RWPE2 (cell line): ENCODE results near the gene GRIN1.

ENCODE experiments used
- ATAC-seq: fragments of 200-7000 bp; cut with Tn5 transposase; 3 replicates; pipeline ENCODE4 v1.9.1; 2021; ENCODE audit warnings: low read depth
- DNase-seq: peaks from one replicate; pipeline ENCODE4 v3.0.0-alpha.2; 2020; ENCODE audit warnings: low spot score
- H3K27ac ChIP-seq: fragments of 450-650 bp; 2 replicates; pipeline ENCODE4 v1.5.1; 2017; ENCODE audit warnings: mild to moderate bottlenecking; ENCODE audit not compliant: poor library complexity, severe bottlenecking
- H3K27me3 ChIP-seq: fragments of 250-450 bp; sonication (Bioruptor Pico); 2 replicates; pipeline ENCODE4 v1.5.1; 2021; ENCODE audit warnings: mild to moderate bottlenecking, moderate library complexity; ENCODE audit not compliant: insufficient read depth, poor library complexity, severe bottlenecking
- H3K36me3 ChIP-seq: fragments of 250-450 bp; sonication (Bioruptor Pico); 2 replicates; pipeline ENCODE4 v1.5.1; 2020; ENCODE audit warnings: low read depth, mild to moderate bottlenecking, moderate library complexity
- H3K4me1 ChIP-seq: fragments of 250-450 bp; sonication (Bioruptor Pico); 2 replicates; pipeline ENCODE4 v1.5.1; 2021; ENCODE audit warnings: mild to moderate bottlenecking, moderate library complexity; ENCODE audit not compliant: insufficient read depth, poor library complexity, severe bottlenecking
- H3K4me3 ChIP-seq: fragments of 250-450 bp; sonication (Bioruptor Pico); 2 replicates; pipeline ENCODE4 v1.5.1; 2021; ENCODE audit warnings: mild to moderate bottlenecking, moderate library complexity; ENCODE audit not compliant: severe bottlenecking
- H3K9me3 ChIP-seq: fragments of 250-450 bp; sonication (Bioruptor Pico); 2 replicates; pipeline ENCODE4 v1.5.1; 2021; ENCODE audit warnings: mild to moderate bottlenecking, moderate library complexity; ENCODE audit not compliant: severe bottlenecking
- TF ChIP-seq, protein P1 (sequence below): fragments of 450-650 bp; IDR thresholded peaks from one replicate; pipeline ENCODE4 v1.5.1; 2017; ENCODE audit warnings: mild to moderate bottlenecking, moderate library complexity; ENCODE audit not compliant: poor library complexity, severe bottlenecking

The GRIN1 gene

DNA sequence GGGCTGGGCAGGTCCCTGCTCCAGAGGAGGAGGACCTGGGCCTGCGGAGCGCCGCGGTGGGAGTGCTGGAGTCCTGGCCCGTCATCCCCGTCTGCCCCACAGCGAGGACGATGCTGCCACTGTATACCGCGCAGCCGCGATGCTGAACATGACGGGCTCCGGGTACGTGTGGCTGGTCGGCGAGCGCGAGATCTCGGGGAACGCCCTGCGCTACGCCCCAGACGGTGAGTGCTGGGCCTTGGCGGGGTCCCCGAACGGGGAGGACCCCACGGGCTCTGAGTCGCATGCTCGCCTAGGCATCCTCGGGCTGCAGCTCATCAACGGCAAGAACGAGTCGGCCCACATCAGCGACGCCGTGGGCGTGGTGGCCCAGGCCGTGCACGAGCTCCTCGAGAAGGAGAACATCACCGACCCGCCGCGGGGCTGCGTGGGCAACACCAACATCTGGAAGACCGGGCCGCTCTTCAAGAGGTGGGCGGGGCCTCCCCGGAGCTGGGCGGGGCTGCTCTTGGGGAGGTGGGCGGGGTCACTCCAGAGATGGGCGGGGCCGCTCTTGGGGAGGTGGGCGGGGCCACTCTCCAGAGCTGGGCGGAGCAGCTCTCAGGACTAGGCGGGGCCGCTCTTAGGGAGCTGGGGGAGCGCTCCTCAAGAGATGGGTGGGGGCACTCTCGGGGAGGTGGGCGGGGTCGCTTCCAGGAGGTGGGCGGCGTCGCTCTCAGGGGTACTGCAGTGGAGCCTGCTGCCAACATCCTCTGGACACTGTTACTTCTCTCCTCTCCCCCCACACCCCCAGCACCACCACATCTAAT lies 17.8 kb downstream of the GRIN1 start:
- Histone ChIP-seq H3K4me3 (peak overlapping the region; percentile 5), H3K27ac (no peak overlapping the region), H3K9me3 (no peaks in the 10 kb centered on the region), H3K4me1 (no peaks in the 10 kb centered on the region), H3K27me3 (peaks cover 30% of the 10 kb centered on the region), H3K36me3 (no peaks in the 10 kb centered on the region)
- TF ChIP-seq, protein P1, sequence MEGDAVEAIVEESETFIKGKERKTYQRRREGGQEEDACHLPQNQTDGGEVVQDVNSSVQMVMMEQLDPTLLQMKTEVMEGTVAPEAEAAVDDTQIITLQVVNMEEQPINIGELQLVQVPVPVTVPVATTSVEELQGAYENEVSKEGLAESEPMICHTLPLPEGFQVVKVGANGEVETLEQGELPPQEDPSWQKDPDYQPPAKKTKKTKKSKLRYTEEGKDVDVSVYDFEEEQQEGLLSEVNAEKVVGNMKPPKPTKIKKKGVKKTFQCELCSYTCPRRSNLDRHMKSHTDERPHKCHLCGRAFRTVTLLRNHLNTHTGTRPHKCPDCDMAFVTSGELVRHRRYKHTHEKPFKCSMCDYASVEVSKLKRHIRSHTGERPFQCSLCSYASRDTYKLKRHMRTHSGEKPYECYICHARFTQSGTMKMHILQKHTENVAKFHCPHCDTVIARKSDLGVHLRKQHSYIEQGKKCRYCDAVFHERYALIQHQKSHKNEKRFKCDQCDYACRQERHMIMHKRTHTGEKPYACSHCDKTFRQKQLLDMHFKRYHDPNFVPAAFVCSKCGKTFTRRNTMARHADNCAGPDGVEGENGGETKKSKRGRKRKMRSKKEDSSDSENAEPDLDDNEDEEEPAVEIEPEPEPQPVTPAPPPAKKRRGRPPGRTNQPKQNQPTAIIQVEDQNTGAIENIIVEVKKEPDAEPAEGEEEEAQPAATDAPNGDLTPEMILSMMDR: no peak
- ATAC-seq (peak; percentile 46), DNase-seq (no peak)

DNA sequence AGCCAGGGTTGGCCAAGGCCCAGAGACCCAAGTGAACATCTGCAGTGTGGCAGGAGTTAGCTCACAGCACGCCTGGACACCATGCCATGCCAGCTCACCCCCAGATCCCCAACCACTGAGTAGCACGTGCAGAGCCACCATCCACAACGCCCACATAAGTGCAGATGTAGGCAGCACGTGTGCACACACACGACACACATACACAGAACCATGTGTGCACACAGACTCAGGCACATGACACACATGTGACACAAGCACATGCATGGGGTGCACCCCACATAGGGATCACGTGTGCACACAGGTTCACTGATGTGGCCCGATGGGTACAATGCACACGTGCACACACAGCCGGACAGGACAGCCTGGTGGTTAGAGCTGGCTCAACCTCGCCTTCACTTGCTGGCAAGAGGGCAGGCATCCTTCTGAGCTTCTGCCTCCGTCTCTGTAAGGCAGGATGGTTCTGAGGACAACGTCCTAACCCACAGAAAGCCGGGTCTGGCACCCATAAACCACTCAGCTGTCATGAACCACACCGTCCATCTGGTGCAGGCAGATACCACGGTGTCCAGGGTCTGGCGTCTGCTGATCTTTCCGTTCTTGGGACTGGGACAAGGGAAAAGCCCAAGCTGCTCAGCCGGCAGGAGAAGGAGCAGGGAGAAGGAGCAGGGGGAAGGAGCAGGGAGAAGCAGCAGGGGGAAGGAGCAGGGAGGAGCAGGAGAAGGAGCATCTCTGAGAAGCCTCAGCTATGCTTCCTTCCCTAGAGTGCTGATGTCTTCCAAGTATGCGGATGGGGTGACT lies 18.9 kb downstream of the GRIN1 start:
- no peak for DNase-seq
- Histone ChIP-seq H3K9me3 (no peaks in the 10 kb centered on the region), H3K36me3 (no peaks in the 10 kb centered on the region), H3K4me1 (no peaks in the 10 kb centered on the region), H3K4me3 (no peak overlapping the region), H3K27ac (no peak overlapping the region), H3K27me3 (peaks cover 41% of the 10 kb centered on the region)
- TF ChIP-seq, protein P1: no peak
- ATAC-seq: no peak

DNA sequence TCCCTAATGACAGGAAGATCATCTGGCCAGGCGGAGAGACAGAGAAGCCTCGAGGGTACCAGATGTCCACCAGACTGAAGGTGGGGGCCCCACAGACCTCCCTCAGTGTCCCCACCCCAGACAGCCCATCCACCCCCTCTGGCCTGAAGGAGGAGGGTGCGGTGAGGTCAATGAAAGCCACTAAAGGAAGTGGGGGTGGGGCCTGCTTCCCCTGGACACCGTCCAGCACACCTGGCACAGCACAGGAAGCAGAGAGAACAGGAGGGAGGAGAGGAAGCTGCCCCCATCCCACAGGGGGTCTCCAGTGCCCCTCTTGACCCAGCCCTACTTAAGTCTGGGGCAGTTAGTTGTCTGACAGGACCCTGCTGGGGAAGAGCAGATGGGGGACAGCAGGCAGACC lies 19.7 kb downstream of the GRIN1 start:
- TF ChIP-seq, protein P1: no peak
- Histone ChIP-seq H3K4me1 (no peaks in the 10 kb centered on the region), H3K4me3 (no peak overlapping the region), H3K27me3 (peaks cover 45% of the 10 kb centered on the region), H3K9me3 (no peaks in the 10 kb centered on the region), H3K36me3 (no peaks in the 10 kb centered on the region), H3K27ac (no peak overlapping the region)
- ATAC-seq (no peak), DNase-seq (no peak)

DNA sequence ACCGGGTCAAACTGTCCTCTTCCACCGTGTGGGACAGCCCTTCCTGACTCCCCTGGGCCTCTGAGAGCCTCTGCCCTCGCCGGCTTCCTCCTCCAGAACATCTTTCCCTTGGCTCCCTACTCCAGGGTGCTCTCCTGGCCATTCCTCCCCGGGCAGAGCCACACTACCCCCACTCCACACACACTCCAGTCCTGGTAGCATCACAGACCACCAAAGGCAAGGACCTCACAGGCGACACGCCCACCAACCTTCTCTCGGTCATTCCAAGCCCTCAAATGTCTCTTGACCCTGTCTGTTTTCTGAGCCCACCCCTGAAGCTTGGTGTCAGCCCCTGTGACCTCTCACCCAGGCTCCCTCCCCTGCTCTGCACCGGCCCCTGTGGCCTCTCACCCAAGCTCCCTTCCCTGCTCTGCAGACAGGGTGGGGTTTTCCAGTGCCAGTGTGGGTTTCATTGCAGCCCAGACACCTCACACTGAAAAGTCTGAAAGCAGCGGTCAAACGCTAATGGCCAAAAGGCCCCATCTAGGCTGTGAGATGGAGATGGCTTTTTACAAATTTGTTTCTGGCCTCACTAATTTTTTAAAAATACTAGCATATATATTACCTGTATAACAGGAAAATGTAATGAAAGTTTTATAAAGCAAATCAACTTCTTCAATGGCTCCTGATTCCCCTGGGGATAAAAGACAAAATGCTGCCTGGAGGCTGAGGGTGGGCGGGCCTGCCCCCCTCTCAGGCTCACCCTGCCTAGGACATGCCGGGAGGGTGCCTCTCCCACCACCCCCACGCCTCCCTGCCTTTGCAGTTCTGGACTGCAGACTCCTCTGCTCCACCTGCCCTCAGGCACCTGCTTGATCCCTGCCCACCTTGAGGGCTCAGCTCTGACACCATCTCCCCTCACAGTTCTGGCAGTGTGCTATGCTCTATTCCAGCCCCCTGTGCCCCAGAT lies 20.4 kb downstream of the GRIN1 start:
- TF ChIP-seq, protein P1: no peak
- Histone ChIP-seq H3K4me3 (no peak overlapping the region), H3K27ac (no peak overlapping the region), H3K9me3 (no peaks in the 10 kb centered on the region), H3K27me3 (peaks cover 45% of the 10 kb centered on the region), H3K36me3 (no peaks in the 10 kb centered on the region), H3K4me1 (no peaks in the 10 kb centered on the region)
- ATAC-seq (no peak), DNase-seq (no peak)
